Upper lobe of right lung (tissue), 1 donor: ENCODE results near the gene MEFV. TPM values are rescaled to one million over a fixed set of nuclear protein-coding genes. Genes with fewer than 3 reads are reported as not detected.
A peak's percentile ranks its signal among the peaks of the same experiment; 100 is the strongest.

ENCODE experiments used
- ATAC-seq: fragments of 200-7000 bp; cut with Tn5 transposase; one replicate; pipeline ENCODE4 v1.9.1; 2020; ENCODE audit warnings: mild to moderate bottlenecking, moderate library complexity
- DNase-seq: peaks from one replicate; pipeline ENCODE4 v3.0.0-alpha.2; 2020
- H3K27ac ChIP-seq: fragments of 200-600 bp; one replicate; pipeline ENCODE4 v1.8.0; 2022
- H3K27me3 ChIP-seq: fragments of 200-600 bp; one replicate; pipeline ENCODE4 v1.8.0; 2022; ENCODE audit warnings: mild to moderate bottlenecking
- H3K36me3 ChIP-seq: fragments of 200-600 bp; one replicate; pipeline ENCODE4 v1.8.0; 2022
- H3K4me1 ChIP-seq: fragments of 200-600 bp; one replicate; pipeline ENCODE4 v1.8.0; 2022
- H3K4me3 ChIP-seq: fragments of 200-600 bp; one replicate; pipeline ENCODE4 v1.8.0; 2022; ENCODE audit warnings: mild to moderate bottlenecking
- H3K9me3 ChIP-seq: fragments of 200-600 bp; one replicate; pipeline ENCODE4 v1.8.0; 2022
- CTCF ChIP-seq: fragments of 200-600 bp; IDR thresholded peaks from one replicate; pipeline ENCODE4 v1.8.0; 2022; ENCODE audit warnings: antibody characterized with exemption
- intact Hi-C: fragments of 100-400 bp; cut with DNase I; formaldehyde crosslinking; loops from one replicate; pipeline ENCODE4 v1.11.0; 2022
- long read RNA-seq: library from polyadenylated mRNA; unstranded; transcript quantifications from one replicate; pipeline ENCODE4 v2.0.0, GENCODE V29; 2021
- total RNA-seq: library from RNA; stranded (reverse); fragmentation: NEBNext Ultra II Directional; extraction: Animal tissue kit (Norgen Biotek cat#: 25700); gene quantifications from one replicate; pipeline ENCODE4 v1.2.1, GENCODE V29; 2021
- donor health status: DM: no; HTN: yes; CAD: no; lungs with severe emphysema.

Gene MEFV
- total RNA-seq = 8.3 TPM
- long read RNA-seq, partial matches to known transcripts = 1 of 5 reads
- long read RNA-seq, other reads (novel, unspliced or antisense) = 2 of 5 reads

GRCh38 chr16:3256146-3256865, at the start of gene MEFV:
MEFV (minus strand) TSS chr16:3256633; CDS start chr16:3256587, 46 bp downstream.
- Histone ChIP-seq H3K36me3 (no peaks in the 10 kb centered on the region), H3K9me3 (no peaks in the 10 kb centered on the region), H3K4me1 (peaks cover 4% of the 10 kb centered on the region), H3K4me3 (peak within 1 kb of the TSS; percentile 23), H3K27me3 (no peaks in the 10 kb centered on the region), H3K27ac (no peak within 1 kb of the TSS)
- ATAC-seq (peak; percentile 76), DNase-seq (no peak)
- intact Hi-C loops = no loop called here
- no peak for TF ChIP-seq CTCF

- TF ChIP-seq CTCF = no peak
- intact Hi-C loops = no loop called here
- H3K27ac ChIP-seq = peak overlapping the region; percentile 91
- H3K4me3 ChIP-seq = peak overlapping the region; percentile 67
- peaks cover 61% of the 10 kb centered on the region for H3K9me3 ChIP-seq
- DNase-seq (no peak), ATAC-seq (no peak)
- peaks cover 13% of the 10 kb centered on the region for H3K4me1 ChIP-seq
- H3K27me3 ChIP-seq = no peaks in the 10 kb centered on the region
- peaks cover 9% of the 10 kb centered on the region for H3K36me3 ChIP-seq
Measured at GRCh38 chr16:3306078-3306477, 49.6 kb upstream of the MEFV start.

- Histone ChIP-seq H3K9me3 (peaks cover 61% of the 10 kb centered on the region), H3K4me1 (peaks cover 13% of the 10 kb centered on the region), H3K36me3 (peaks cover 9% of the 10 kb centered on the region), H3K27ac (peak within 1 kb of the TSS; percentile 91), H3K27me3 (no peaks in the 10 kb centered on the region), H3K4me3 (peak within 1 kb of the TSS; percentile 67)
- intact Hi-C loops = no loop called here
- peak; percentile 94 for DNase-seq
- no peak for TF ChIP-seq CTCF
- ATAC-seq = peak; percentile 99
Measured at GRCh38 chr16:3305109-3306068, 49.0 kb upstream of the MEFV start, which contains the start of the genes TIGD7 and ZNF75A. TIGD7 (minus strand) TSS chr16:3305430; CDS start chr16:3300614, 4,816 bp downstream. ZNF75A (plus strand) TSS chr16:3305497; CDS start chr16:3308429, 2,932 bp downstream.

- Histone ChIP-seq H3K4me3 (peak overlapping the region; percentile 67), H3K27me3 (no peaks in the 10 kb centered on the region), H3K27ac (no peak overlapping the region), H3K36me3 (peaks cover 9% of the 10 kb centered on the region), H3K4me1 (peaks cover 13% of the 10 kb centered on the region), H3K9me3 (peaks cover 61% of the 10 kb centered on the region)
- no peak for TF ChIP-seq CTCF
- intact Hi-C loops = no loop called here
- no peak for ATAC-seq
- no peak for DNase-seq
Measured at GRCh38 chr16:3304370-3304769, 47.9 kb upstream of the MEFV start.

GRCh38 chr16:3295783-3296182, 39.4 kb upstream of the MEFV start:
- Histone ChIP-seq H3K36me3 (peaks cover 9% of the 10 kb centered on the region), H3K27ac (no peak overlapping the region), H3K9me3 (peaks cover 78% of the 10 kb centered on the region), H3K27me3 (no peaks in the 10 kb centered on the region), H3K4me3 (no peak overlapping the region), H3K4me1 (no peaks in the 10 kb centered on the region)
- ATAC-seq = no peak
- DNase-seq = no peak
- TF ChIP-seq CTCF = no peak
- intact Hi-C loops = no loop called here
